ENCODE measurements around the gene LIN7A. TPM values are rescaled to one million over a fixed set of nuclear protein-coding genes. Genes with fewer than 3 reads are reported as not detected.

Gene LIN7A
- total and polyA plus RNA-seq, 4 donors: 6.0 to 20.6 (median 9.1) TPM

DNA sequence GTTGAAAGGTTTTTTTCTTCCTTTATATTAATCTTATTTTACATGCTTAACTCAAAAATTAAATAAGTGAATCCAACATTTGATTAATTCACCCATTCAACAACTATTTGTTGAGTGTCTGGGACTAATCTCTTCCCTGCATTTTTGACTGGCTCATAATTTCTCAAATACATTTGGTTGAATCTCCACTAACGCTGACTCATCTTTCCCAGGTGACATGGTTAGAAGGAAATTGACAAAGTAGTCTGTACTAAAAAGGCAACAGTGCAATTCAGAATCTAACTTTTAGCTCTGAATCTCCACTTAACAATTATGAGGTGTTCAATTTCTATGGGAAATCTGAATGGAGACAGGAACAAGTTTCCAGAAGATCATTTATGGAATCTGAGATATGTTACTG is 88.9 kb downstream of the LIN7A start:
- H3K9ac ChIP-seq (ENCODE audit: low read depth in 1 of 2, low read length in 2 of 2): no peak overlapping the region
- TF ChIP-seq HNF4G (IDR thresholded peaks at IDR 0.05): no peak
- TF ChIP-seq YY1 (IDR thresholded peaks at IDR 0.05): no peak
- TF ChIP-seq, protein P1, sequence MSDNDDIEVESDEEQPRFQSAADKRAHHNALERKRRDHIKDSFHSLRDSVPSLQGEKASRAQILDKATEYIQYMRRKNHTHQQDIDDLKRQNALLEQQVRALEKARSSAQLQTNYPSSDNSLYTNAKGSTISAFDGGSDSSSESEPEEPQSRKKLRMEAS (IDR thresholded peaks at IDR 0.05): no peak
- TF ChIP-seq GABPA (IDR thresholded peaks at IDR 0.05 in 1 of 2, conservative IDR thresholded peaks at IDR 0.05 in 1 of 2): no peak
- TF ChIP-seq TAF1 (conservative IDR thresholded peaks at IDR 0.05): no peak
- no peak for TF ChIP-seq SP1 (IDR thresholded peaks at IDR 0.05)
- TF ChIP-seq JUND (IDR thresholded peaks at IDR 0.05): no peak
- no peak for TF ChIP-seq EGR1 (IDR thresholded peaks at IDR 0.05; ENCODE audit: low read depth in 2 of 2)
- no peak for TF ChIP-seq FOXA2 (IDR thresholded peaks at IDR 0.05)
- no peak for DNase-seq (ENCODE audit: low spot score)
- H3K36me3 ChIP-seq (ENCODE audit: control insufficient read depth in 4 of 4, insufficient read depth in 3 of 4, low read depth in 1 of 4, low read length in 3 of 4): peaks cover 0 to 4% (median 1%) of the 10 kb centered on the region in 4 donors
- H3K9me3 ChIP-seq (ENCODE audit: control insufficient read depth in 4 of 4, low read length in 3 of 4): no peaks in the 10 kb centered on the region
- no peak overlapping the region for H3K4me3 ChIP-seq (ENCODE audit: low read depth in 1 of 3, low read length in 3 of 3)
- 89% methylated on average over 1 of the region's 1 CpG for WGBS
- no peak overlapping the region for H3K27ac ChIP-seq (ENCODE audit: low read depth in 1 of 2, low read length in 2 of 2)
- no peaks in the 10 kb centered on the region for H3K27me3 ChIP-seq (ENCODE audit: control insufficient read depth in 4 of 4, insufficient read depth in 4 of 4, low read length in 3 of 4)
- H3K4me1 ChIP-seq (ENCODE audit: control insufficient read depth in 4 of 4, insufficient read depth in 4 of 4, low read length in 3 of 4): no peaks in the 10 kb centered on the region

DNA sequence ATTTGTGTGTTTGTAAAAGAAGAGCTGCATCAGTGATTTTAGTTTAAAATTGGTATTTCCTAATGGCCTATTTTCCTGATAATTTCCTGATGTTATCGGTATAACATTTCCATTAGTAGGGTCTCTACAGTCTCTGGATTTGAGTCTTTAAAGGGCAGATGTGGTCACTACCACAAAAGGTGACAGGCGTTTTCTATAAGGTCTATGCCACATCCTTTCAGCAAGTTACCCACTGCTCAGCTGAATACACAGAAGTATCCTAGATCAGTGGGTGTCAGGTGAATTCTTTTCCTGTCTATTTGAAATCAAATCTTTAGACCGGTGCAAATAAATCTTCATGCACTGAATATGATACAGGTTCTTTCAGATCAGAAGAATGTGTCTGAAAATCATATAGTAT is 90.2 kb downstream of the LIN7A start:
- Histone ChIP-seq H3K4me3 (ENCODE audit: low read depth in 1 of 3, low read length in 3 of 3) (no peak overlapping the region), H3K27ac (ENCODE audit: low read depth in 1 of 2, low read length in 2 of 2) (no peak overlapping the region), H3K9me3 (ENCODE audit: control insufficient read depth in 4 of 4, low read length in 3 of 4) (no peaks in the 10 kb centered on the region), H3K36me3 (ENCODE audit: control insufficient read depth in 4 of 4, insufficient read depth in 3 of 4, low read depth in 1 of 4, low read length in 3 of 4) (peaks cover 0 to 4% (median 1%) of the 10 kb centered on the region in 4 donors), H3K4me1 (ENCODE audit: control insufficient read depth in 4 of 4, insufficient read depth in 4 of 4, low read length in 3 of 4) (no peaks in the 10 kb centered on the region), H3K9ac (ENCODE audit: low read depth in 1 of 2, low read length in 2 of 2) (no peak overlapping the region), H3K27me3 (ENCODE audit: control insufficient read depth in 4 of 4, insufficient read depth in 4 of 4, low read length in 3 of 4) (no peaks in the 10 kb centered on the region)
- TF ChIP-seq YY1 (IDR thresholded peaks at IDR 0.05) (no peak), EGR1 (IDR thresholded peaks at IDR 0.05; ENCODE audit: low read depth in 2 of 2) (no peak), HNF4A (conservative IDR thresholded peaks at IDR 0.05) (no peak), FOXA2 (IDR thresholded peaks at IDR 0.05) (no peak), NR2F2 (IDR thresholded peaks at IDR 0.05) (no peak), HNF4G (IDR thresholded peaks at IDR 0.05) (no peak), RXRA (IDR thresholded peaks at IDR 0.05) (no peak), GABPA (IDR thresholded peaks at IDR 0.05 in 1 of 2, conservative IDR thresholded peaks at IDR 0.05 in 1 of 2) (no peak), SP1 (IDR thresholded peaks at IDR 0.05) (no peak)
- TF ChIP-seq, protein P1 (IDR thresholded peaks at IDR 0.05): no peak
- TF ChIP-seq, protein P2, sequence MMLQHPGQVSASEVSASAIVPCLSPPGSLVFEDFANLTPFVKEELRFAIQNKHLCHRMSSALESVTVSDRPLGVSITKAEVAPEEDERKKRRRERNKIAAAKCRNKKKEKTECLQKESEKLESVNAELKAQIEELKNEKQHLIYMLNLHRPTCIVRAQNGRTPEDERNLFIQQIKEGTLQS (IDR thresholded peaks at IDR 0.05): no peak
- TF ChIP-seq, protein P3, sequence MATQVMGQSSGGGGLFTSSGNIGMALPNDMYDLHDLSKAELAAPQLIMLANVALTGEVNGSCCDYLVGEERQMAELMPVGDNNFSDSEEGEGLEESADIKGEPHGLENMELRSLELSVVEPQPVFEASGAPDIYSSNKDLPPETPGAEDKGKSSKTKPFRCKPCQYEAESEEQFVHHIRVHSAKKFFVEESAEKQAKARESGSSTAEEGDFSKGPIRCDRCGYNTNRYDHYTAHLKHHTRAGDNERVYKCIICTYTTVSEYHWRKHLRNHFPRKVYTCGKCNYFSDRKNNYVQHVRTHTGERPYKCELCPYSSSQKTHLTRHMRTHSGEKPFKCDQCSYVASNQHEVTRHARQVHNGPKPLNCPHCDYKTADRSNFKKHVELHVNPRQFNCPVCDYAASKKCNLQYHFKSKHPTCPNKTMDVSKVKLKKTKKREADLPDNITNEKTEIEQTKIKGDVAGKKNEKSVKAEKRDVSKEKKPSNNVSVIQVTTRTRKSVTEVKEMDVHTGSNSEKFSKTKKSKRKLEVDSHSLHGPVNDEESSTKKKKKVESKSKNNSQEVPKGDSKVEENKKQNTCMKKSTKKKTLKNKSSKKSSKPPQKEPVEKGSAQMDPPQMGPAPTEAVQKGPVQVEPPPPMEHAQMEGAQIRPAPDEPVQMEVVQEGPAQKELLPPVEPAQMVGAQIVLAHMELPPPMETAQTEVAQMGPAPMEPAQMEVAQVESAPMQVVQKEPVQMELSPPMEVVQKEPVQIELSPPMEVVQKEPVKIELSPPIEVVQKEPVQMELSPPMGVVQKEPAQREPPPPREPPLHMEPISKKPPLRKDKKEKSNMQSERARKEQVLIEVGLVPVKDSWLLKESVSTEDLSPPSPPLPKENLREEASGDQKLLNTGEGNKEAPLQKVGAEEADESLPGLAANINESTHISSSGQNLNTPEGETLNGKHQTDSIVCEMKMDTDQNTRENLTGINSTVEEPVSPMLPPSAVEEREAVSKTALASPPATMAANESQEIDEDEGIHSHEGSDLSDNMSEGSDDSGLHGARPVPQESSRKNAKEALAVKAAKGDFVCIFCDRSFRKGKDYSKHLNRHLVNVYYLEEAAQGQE (IDR thresholded peaks at IDR 0.05): no peak
- 88% methylated on average over 3 of the region's 3 CpGs for WGBS
- no peak for DNase-seq (ENCODE audit: low spot score)

DNA sequence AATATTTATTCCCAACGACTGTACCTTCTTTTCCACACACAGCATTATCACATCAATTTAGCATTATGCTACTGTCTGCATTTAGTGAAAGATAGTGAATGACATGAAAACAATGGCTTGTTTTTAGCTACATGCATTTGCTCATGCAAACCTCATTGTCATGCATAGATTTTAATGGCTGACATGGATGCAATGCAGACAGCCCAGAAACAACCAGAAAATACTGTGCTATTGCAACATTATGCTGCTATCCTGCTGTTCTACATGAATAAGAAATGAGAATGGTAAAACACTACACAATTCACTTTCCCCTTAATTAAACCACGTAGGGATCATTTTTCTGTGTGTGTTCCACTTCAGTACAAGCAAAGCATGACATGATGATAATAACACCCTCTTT is 90.8 kb downstream of the LIN7A start:
- DNase-seq (ENCODE audit: low spot score): no peak
- Histone ChIP-seq H3K27me3 (ENCODE audit: control insufficient read depth in 4 of 4, insufficient read depth in 4 of 4, low read length in 3 of 4) (no peaks in the 10 kb centered on the region), H3K36me3 (ENCODE audit: control insufficient read depth in 4 of 4, insufficient read depth in 3 of 4, low read depth in 1 of 4, low read length in 3 of 4) (peaks cover 0 to 4% (median 1%) of the 10 kb centered on the region in 4 donors), H3K4me1 (ENCODE audit: control insufficient read depth in 4 of 4, insufficient read depth in 4 of 4, low read length in 3 of 4) (no peaks in the 10 kb centered on the region), H3K9ac (ENCODE audit: low read depth in 1 of 2, low read length in 2 of 2) (no peak overlapping the region), H3K4me3 (ENCODE audit: low read depth in 1 of 3, low read length in 3 of 3) (no peak overlapping the region), H3K27ac (ENCODE audit: low read depth in 1 of 2, low read length in 2 of 2) (no peak overlapping the region), H3K9me3 (ENCODE audit: control insufficient read depth in 4 of 4, low read length in 3 of 4) (no peaks in the 10 kb centered on the region)
- WGBS: 77% methylated on average over 2 of the region's 2 CpGs
- TF ChIP-seq, protein P1 (IDR thresholded peaks at IDR 0.05): no peak
- TF ChIP-seq, protein P4, sequence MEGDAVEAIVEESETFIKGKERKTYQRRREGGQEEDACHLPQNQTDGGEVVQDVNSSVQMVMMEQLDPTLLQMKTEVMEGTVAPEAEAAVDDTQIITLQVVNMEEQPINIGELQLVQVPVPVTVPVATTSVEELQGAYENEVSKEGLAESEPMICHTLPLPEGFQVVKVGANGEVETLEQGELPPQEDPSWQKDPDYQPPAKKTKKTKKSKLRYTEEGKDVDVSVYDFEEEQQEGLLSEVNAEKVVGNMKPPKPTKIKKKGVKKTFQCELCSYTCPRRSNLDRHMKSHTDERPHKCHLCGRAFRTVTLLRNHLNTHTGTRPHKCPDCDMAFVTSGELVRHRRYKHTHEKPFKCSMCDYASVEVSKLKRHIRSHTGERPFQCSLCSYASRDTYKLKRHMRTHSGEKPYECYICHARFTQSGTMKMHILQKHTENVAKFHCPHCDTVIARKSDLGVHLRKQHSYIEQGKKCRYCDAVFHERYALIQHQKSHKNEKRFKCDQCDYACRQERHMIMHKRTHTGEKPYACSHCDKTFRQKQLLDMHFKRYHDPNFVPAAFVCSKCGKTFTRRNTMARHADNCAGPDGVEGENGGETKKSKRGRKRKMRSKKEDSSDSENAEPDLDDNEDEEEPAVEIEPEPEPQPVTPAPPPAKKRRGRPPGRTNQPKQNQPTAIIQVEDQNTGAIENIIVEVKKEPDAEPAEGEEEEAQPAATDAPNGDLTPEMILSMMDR (IDR thresholded peaks at IDR 0.05; ENCODE audit: low read depth, low read length, missing input control): no peak
- TF ChIP-seq TAF1 (conservative IDR thresholded peaks at IDR 0.05) (no peak), SP1 (IDR thresholded peaks at IDR 0.05) (no peak), RXRA (IDR thresholded peaks at IDR 0.05) (no peak), EGR1 (IDR thresholded peaks at IDR 0.05; ENCODE audit: low read depth in 2 of 2) (no peak), YY1 (IDR thresholded peaks at IDR 0.05) (no peak), HNF4G (IDR thresholded peaks at IDR 0.05) (no peak), FOXA2 (IDR thresholded peaks at IDR 0.05) (no peak), RAD21 (IDR thresholded peaks at IDR 0.05) (no peak), GABPA (IDR thresholded peaks at IDR 0.05 in 1 of 2, conservative IDR thresholded peaks at IDR 0.05 in 1 of 2) (no peak), FOXA1 (IDR thresholded peaks at IDR 0.05) (no peak)
- TF ChIP-seq, protein P2 (IDR thresholded peaks at IDR 0.05): no peak
- TF ChIP-seq, protein P5, sequence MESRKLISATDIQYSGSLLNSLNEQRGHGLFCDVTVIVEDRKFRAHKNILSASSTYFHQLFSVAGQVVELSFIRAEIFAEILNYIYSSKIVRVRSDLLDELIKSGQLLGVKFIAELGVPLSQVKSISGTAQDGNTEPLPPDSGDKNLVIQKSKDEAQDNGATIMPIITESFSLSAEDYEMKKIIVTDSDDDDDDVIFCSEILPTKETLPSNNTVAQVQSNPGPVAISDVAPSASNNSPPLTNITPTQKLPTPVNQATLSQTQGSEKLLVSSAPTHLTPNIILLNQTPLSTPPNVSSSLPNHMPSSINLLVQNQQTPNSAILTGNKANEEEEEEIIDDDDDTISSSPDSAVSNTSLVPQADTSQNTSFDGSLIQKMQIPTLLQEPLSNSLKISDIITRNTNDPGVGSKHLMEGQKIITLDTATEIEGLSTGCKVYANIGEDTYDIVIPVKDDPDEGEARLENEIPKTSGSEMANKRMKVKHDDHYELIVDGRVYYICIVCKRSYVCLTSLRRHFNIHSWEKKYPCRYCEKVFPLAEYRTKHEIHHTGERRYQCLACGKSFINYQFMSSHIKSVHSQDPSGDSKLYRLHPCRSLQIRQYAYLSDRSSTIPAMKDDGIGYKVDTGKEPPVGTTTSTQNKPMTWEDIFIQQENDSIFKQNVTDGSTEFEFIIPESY (IDR thresholded peaks at IDR 0.05): no peak
